COLO668 (cell line): ENCODE measurements around the gene PRM3.
"Not testable (repeated sequence)": the region's sequence is repeated elsewhere in the genome, so short reads cannot be mapped to it uniquely, and the experiment has no call there.

Experiments
- DNase-seq: peaks from one replicate; lab custom pipeline; 2025; ENCODE audit not compliant: unreplicated experiment; lab: John Stamatoyannopoulos, UW

Gene PRM3

DNA sequence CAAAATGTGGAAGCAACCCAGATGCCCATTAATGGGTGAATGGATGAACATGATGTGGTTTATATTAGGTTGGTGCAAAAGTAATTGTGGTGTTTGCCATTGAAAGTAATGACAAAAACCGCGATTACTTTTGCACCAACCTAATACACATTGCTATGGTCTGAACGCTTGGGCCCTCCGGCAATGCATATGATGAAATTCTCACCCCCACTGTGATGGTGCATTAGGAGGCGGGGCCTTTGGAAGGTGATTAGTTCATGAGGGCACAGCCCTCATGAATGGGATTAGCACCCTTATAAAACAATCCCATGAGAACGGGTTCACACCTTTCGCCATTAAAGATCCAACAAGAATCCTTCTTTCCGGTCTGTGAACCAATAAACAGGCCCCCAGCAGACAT is 33.0 kb upstream of the PRM3 start:
- DNase-seq, result no peak

GRCh38 chr16:11303405-11304138 is 30.1 kb upstream of the PRM3 start:
- DNase-seq, result peak; percentile 26

DNA sequence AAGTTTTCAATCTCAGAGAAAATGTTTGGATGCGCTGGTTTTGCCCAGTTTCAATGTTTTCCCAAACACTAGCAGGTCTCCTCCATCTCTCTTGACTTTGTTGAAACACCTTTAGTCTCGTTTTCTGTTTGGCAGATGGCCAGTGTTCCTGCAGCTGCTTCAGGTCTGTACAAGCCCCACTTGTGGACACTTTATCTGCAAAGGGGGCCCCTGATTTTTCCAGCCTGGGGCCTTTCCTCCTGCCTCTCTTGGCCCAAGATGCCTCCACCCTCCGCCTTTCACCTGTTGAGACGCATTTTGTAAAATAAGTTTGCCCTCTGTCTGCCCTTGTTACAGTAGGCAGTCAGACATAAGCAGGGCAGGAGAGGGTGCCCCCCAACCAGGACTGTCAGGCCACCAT is 29.5 kb upstream of the PRM3 start:
- peak; percentile 68 for DNase-seq

- DNase-seq, result no peak
Observed at GRCh38 chr16:11301645-11302501, 28.4 kb upstream of the PRM3 start.

- no peak for DNase-seq
Observed at GRCh38 chr16:11300560-11300892, 27.1 kb upstream of the PRM3 start.

DNA sequence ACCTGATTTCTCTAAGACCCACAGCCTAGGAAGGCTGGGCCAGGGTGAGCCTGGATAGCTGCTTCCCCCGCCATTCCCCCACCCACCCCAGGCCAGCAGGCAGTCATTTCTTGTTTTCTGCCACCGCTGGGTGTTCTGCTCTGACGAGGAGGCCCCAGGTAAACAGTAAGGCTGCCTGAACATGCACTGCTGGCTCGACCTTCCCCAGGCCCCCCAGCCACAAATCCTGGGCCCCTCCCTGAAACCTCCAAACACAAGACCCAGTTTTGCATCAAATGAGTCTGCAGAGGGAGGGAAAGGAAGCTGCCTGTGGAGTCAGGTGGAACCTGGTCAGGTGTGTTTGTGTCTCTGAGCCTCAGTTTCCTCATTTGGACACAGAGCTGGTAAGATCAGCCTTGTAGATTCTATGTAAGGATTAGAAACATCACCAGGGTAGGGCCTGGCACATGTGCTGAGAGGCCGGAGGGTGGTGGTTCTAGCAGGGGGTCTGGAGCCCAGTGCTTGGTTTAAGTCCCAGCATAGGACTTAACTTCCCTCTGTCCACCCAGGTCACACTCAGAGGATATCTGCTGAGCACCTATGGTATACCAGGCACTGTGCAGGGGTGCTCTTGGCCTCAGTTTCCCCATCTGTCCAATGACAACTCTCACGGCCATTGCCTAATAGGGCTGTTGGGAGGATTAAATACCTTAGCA is 26.6 kb upstream of the PRM3 start:
- DNase-seq, result no peak

- DNase-seq, result not testable (repeated sequence)
Observed at GRCh38 chr16:11298950-11299547, 25.6 kb upstream of the PRM3 start.

- no peak for DNase-seq
Observed at GRCh38 chr16:11298143-11298900, 24.9 kb upstream of the PRM3 start.

DNA sequence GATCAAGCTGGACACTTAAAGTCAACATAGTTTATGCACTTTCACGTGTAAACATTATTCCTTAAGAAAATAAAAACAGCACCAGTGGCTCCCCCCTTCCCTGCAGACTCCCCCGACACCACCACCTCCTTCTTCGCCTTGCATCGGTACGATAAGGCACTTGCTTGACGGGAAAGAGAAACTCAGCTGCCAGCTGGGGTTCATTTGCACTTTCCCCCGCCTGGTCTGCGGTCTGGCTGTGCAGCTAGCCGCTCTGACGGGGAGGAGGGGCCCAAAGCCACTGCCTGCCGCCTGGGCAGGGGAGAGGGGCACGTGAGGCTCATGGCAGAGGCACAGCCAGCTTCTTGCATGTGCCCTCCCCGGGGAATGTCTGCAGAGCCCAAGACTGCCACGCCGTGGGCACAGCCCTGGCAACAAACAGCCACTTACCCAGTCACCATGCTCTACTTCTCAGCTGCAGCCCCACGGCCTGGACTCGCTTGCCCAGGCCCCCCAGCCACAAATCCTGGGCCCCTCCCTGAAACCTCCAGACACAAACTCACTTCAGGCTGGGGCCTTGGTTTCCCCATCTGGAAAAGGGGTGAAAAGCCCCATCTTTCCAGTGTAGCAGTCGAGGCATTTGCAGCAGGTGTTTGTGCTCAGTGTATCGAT is 24.2 kb upstream of the PRM3 start:
- DNase-seq, result peak; percentile 67

DNA sequence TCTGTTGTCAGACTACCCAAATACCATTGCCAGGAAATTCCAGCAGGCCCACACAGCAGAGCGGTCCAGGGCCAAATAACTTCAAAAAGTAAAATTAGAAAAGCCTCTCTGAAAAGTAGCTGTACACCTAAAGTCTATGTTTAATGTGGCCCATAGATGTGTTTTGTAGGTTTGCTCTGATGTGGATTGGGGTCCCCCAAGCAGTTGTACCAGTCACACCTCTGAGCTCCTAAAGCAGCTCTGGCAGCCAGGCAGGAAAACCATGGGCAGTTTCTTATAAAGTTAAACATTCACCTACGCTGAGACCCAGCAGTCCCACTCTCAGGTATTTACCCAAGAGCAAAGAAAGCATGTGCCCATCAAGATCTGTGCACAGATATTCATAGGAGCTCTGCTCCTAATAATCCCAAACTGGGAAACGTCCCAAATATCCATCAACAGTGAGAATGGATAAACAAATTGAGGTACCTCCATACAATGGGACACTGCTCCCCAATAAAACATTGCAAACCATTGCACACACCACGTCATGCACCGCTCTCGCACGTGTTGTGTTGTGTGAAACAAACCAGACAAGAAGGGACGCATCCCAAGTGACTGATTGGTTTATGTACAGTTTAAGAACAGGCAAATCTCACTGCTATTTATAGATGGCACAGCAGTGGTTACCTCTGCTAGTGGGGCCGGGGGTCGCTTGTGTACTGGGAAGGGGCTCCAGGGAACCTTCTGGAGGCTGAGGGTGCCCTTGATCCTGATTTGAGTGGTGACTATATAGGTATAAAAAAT is 23.5 kb upstream of the PRM3 start:
- DNase-seq, result no peak

GRCh38 chr16:11296351-11296705 is 22.9 kb upstream of the PRM3 start:
- DNase-seq, result no peak

DNA sequence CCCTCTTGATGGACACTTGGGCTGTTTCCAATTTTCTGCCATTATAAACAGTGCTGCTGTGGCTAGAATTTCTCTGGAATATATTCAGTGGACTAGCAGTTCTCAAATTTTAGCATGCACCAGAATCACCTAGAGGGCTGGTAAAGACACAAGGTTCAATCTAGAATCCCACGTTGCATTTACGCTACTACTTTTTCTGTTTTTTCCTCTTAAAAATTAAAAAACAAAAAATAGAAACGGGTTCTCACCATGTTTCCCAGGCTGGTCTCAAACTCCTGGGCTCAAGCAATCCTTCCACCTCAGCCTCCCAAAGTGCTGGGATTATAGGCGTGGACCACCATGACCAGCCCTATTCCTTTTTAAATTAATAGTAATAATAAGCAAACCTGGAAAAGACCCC is 22.2 kb upstream of the PRM3 start:
- DNase-seq, result no peak

GRCh38 chr16:11292076-11292748 is 18.8 kb upstream of the PRM3 start:
- no peak for DNase-seq

- no peak for DNase-seq
Observed at GRCh38 chr16:11291091-11291703, 17.8 kb upstream of the PRM3 start.

- no peak for DNase-seq
Observed at GRCh38 chr16:11290102-11290893, 16.9 kb upstream of the PRM3 start.

GRCh38 chr16:11289696-11290095 is 16.3 kb upstream of the PRM3 start:
- not testable (repeated sequence) for DNase-seq

DNA sequence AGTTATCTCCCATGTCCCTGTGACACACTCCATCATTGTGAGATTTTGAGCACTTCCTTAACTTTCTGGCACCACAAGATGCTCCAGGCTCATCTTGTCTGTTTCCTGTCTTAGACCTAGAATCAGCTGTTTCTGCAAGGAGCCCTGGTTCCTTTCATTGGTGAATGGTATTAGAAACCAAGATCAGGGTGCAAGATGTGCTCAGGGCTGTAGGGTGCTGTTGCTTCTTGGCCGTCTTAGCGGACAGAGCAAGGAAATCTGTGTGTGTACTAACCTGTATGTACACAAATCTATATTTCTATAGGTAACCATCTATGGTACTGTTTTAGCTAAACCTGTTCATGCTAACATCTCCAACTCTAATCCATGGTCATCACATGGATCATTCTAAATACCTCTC is 15.8 kb upstream of the PRM3 start:
- DNase-seq, result no peak

- no peak for DNase-seq
Observed at GRCh38 chr16:11285842-11286241, 12.4 kb upstream of the PRM3 start.
